ENCODE results near the gene SP3. TPM values are rescaled to one million over a fixed set of nuclear protein-coding genes. Genes with fewer than 3 reads are reported as not detected.

Gene SP3
- total RNA-seq, 1 experiment from 2014 or later: 80.2 TPM

DNA sequence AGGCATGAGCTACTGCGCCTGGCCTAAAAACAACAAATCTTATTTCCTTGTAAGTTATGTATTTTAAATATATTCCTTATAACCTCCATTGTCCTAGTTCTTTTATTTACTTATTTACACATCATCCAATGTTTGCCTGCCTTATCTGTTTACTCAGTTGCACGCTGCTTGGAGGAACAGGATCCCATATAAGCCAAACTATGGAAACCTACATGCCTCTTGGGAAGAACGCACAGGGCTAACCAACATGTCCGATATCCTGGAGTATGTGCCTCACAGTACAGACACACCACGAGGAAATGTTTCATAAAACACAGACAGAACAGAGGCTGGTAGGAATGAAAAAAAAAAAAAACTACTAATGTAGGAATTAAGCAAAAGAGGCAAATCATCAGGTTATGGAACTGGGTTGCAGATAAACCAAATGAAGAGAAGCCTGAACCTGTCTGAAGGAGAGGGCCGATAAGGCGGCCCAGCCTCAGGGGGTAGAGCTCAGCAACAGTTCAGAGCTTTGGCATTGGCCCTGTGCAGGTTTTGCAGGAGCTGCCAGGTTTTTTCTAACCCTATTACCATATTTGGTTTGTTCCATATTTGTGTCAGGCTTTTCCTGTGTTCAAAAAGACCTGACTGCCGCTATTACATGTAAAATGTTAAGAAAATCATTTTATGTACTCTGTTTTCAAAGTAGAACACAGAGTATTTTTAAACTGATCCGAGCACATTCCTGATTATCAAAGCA, 19.9 kb upstream of the SP3 start:
- no peak for DNase-seq (ENCODE audit: low read depth, low spot score)
- Histone ChIP-seq H3K9me3 (ENCODE audit: control insufficient read depth, insufficient read depth, low read depth, low read length) (no peaks in the 10 kb centered on the region), H3K27me3 (ENCODE audit: control insufficient read depth, insufficient read depth, low read length) (no peaks in the 10 kb centered on the region), H3K36me3 (ENCODE audit: control insufficient read depth, insufficient read depth, low read length) (no peaks in the 10 kb centered on the region), H3K4me3 (ENCODE audit: low read depth in 2 of 2, low read length in 2 of 2) (no peak overlapping the region), H3K4me1 (ENCODE audit: control insufficient read depth, insufficient read depth, low read length) (no peaks in the 10 kb centered on the region), H3K27ac (ENCODE audit: low read length) (no peak overlapping the region)
- ChIA-PET POLR2A (no interaction called here), CTCF (no interaction called here)
- ATAC-seq: no peak
- BruUV-seq (replicated peaks): no TSS peak
- in situ Hi-C loops (cut with HindIII; ENCODE audit: low pct_unique_long_range_greater_than_20kb, low sequenced_read_pairs) (no loop called here), intact Hi-C loops (cut with micrococcal nuclease; ENCODE audit: unreplicated experiment) (no loop called here)
- no peak for TF ChIP-seq TCF7L2 (IDR thresholded peaks at IDR 0.05; ENCODE audit: low read depth, low read length)

DNA sequence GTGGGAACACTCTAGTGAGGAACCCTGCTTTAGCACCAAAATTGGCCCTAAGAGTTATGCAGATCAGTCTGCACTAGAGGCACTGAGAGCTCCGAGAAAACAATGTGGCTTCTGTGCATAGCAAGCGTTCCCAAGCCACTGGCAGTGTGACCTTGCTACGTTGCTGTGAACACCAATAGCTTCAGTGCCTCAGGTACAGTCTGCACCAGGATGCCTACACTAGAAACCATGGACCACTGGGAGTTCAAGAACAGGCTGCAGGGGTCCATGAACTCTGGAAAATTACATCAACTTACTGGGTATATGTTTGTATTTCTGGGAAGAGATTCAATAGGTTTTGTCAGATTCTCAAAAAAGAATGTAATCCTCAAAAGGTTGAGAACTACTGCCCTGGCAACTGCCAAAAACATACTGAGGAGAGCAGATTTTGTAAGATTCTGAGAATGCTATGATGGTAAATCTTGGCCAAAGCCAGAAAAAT, 18.3 kb upstream of the SP3 start:
- ATAC-seq: no peak; the same call in 1 of the 2 replicates
- in situ Hi-C loops (cut with HindIII; ENCODE audit: low pct_unique_long_range_greater_than_20kb, low sequenced_read_pairs) (no loop called here), intact Hi-C loops (cut with micrococcal nuclease; ENCODE audit: unreplicated experiment) (no loop called here)
- TF ChIP-seq SIN3A (IDR thresholded peaks at IDR 0.05; ENCODE audit: borderline replicate concordance, insufficient read depth, low read depth, low read length) (no peak), TCF7L2 (IDR thresholded peaks at IDR 0.05; ENCODE audit: low read depth, low read length) (no peak), POLR2AphosphoS5 (IDR thresholded peaks at IDR 0.05; ENCODE audit: low read depth, low read length) (no peak)
- TF ChIP-seq, protein P1, sequence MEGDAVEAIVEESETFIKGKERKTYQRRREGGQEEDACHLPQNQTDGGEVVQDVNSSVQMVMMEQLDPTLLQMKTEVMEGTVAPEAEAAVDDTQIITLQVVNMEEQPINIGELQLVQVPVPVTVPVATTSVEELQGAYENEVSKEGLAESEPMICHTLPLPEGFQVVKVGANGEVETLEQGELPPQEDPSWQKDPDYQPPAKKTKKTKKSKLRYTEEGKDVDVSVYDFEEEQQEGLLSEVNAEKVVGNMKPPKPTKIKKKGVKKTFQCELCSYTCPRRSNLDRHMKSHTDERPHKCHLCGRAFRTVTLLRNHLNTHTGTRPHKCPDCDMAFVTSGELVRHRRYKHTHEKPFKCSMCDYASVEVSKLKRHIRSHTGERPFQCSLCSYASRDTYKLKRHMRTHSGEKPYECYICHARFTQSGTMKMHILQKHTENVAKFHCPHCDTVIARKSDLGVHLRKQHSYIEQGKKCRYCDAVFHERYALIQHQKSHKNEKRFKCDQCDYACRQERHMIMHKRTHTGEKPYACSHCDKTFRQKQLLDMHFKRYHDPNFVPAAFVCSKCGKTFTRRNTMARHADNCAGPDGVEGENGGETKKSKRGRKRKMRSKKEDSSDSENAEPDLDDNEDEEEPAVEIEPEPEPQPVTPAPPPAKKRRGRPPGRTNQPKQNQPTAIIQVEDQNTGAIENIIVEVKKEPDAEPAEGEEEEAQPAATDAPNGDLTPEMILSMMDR (IDR thresholded peaks at IDR 0.05): no peak
- TF ChIP-seq, protein P2, sequence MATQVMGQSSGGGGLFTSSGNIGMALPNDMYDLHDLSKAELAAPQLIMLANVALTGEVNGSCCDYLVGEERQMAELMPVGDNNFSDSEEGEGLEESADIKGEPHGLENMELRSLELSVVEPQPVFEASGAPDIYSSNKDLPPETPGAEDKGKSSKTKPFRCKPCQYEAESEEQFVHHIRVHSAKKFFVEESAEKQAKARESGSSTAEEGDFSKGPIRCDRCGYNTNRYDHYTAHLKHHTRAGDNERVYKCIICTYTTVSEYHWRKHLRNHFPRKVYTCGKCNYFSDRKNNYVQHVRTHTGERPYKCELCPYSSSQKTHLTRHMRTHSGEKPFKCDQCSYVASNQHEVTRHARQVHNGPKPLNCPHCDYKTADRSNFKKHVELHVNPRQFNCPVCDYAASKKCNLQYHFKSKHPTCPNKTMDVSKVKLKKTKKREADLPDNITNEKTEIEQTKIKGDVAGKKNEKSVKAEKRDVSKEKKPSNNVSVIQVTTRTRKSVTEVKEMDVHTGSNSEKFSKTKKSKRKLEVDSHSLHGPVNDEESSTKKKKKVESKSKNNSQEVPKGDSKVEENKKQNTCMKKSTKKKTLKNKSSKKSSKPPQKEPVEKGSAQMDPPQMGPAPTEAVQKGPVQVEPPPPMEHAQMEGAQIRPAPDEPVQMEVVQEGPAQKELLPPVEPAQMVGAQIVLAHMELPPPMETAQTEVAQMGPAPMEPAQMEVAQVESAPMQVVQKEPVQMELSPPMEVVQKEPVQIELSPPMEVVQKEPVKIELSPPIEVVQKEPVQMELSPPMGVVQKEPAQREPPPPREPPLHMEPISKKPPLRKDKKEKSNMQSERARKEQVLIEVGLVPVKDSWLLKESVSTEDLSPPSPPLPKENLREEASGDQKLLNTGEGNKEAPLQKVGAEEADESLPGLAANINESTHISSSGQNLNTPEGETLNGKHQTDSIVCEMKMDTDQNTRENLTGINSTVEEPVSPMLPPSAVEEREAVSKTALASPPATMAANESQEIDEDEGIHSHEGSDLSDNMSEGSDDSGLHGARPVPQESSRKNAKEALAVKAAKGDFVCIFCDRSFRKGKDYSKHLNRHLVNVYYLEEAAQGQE (IDR thresholded peaks at IDR 0.05; ENCODE audit: insufficient read depth in 1 of 2, low read depth in 2 of 2, low read length in 1 of 2): no peak
- CTCF ChIA-PET: no interaction called here
- Histone ChIP-seq H3K4me3 (ENCODE audit: low read depth in 2 of 2, low read length in 2 of 2) (no peak overlapping the region), H3K27ac (ENCODE audit: low read length) (no peak overlapping the region), H3K27me3 (ENCODE audit: control insufficient read depth, insufficient read depth, low read length) (no peaks in the 10 kb centered on the region), H3K9me3 (ENCODE audit: control insufficient read depth, insufficient read depth, low read depth, low read length) (no peaks in the 10 kb centered on the region), H3K4me1 (ENCODE audit: control insufficient read depth, insufficient read depth, low read length) (no peaks in the 10 kb centered on the region), H3K36me3 (ENCODE audit: control insufficient read depth, insufficient read depth, low read length) (no peaks in the 10 kb centered on the region)
- POLR2A ChIA-PET: no interaction called here
- no peak for DNase-seq (ENCODE audit: low read depth, low spot score)
- no TSS peak for BruUV-seq (replicated peaks)

DNA sequence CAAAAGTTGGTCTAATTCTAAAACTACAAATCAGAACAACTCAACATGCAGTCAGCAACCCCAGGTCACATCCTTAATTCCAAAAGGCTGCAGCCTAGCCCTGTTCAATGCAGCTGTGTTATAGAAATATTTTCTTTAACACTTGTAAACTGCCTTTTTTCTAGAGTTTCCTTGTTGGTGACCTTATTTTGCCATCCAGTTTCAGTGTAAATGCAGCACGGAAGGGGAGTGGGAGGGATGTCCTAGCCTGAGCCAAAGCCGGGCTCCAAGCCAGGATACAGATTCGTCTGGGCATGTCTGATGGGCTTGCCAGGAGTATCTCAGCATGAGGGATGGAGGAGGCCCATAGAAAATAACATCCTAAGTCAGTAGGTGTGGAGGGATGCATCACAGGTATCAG, 17.7 kb upstream of the SP3 start:
- ATAC-seq (no peak), DNase-seq (ENCODE audit: low read depth, low spot score) (no peak)
- Histone ChIP-seq H3K9me3 (ENCODE audit: control insufficient read depth, insufficient read depth, low read depth, low read length) (no peaks in the 10 kb centered on the region), H3K27me3 (ENCODE audit: control insufficient read depth, insufficient read depth, low read length) (no peaks in the 10 kb centered on the region), H3K27ac (ENCODE audit: low read length) (no peak overlapping the region), H3K4me1 (ENCODE audit: control insufficient read depth, insufficient read depth, low read length) (no peaks in the 10 kb centered on the region), H3K4me3 (ENCODE audit: low read depth in 2 of 2, low read length in 2 of 2) (no peak overlapping the region), H3K36me3 (ENCODE audit: control insufficient read depth, insufficient read depth, low read length) (no peaks in the 10 kb centered on the region)
- in situ Hi-C loops (cut with HindIII; ENCODE audit: low pct_unique_long_range_greater_than_20kb, low sequenced_read_pairs): no loop called here
- BruUV-seq (replicated peaks): no TSS peak
- CTCF ChIA-PET: no interaction called here
- intact Hi-C loops (cut with micrococcal nuclease; ENCODE audit: unreplicated experiment): no loop called here
- TF ChIP-seq, protein P1 (IDR thresholded peaks at IDR 0.05): no peak
- no peak for TF ChIP-seq POLR2AphosphoS5 (IDR thresholded peaks at IDR 0.05; ENCODE audit: low read depth, low read length)
- TF ChIP-seq SIN3A (IDR thresholded peaks at IDR 0.05; ENCODE audit: borderline replicate concordance, insufficient read depth, low read depth, low read length): no peak
- TF ChIP-seq, protein P2 (IDR thresholded peaks at IDR 0.05; ENCODE audit: insufficient read depth in 1 of 2, low read depth in 2 of 2, low read length in 1 of 2): no peak
- no peak for TF ChIP-seq TCF7L2 (IDR thresholded peaks at IDR 0.05; ENCODE audit: low read depth, low read length)
- POLR2A ChIA-PET: no interaction called here

Measured in Panc1 (cell line).